H1 (cell line): Measurements from ENCODE around the gene PEPD. TPM values are rescaled to one million over a fixed set of nuclear protein-coding genes. Genes with fewer than 3 reads are reported as not detected.

Experiments used
- ATF2 ChIP-seq: IDR thresholded peaks from 2 replicates; pipeline ENCODE4 v1.6.1; 2012; ENCODE audit warnings: low read length, inconsistent platforms
- KDM4A ChIP-seq: IDR thresholded peaks from one replicate; pipeline ENCODE4 v1.7.1; 2012; ENCODE audit warnings: low read depth, mild to moderate bottlenecking, moderate library complexity, low read length, inconsistent platforms; ENCODE audit not compliant: severe bottlenecking
- YY1 ChIP-seq: IDR thresholded peaks from 2 replicates; pipeline ENCODE4 v1.6.1; 2011; ENCODE audit warnings: low read depth, mild to moderate bottlenecking, low read length
- polyA plus RNA-seq, 7 experiments: library from polyadenylated mRNA; depleted of rRNA in 3 of 7; stranded (reverse) in 5 of 7; unstranded in 2 of 7; fragments of >200 nt in 5 of 7; fragments of 200-250 nt in 2 of 7; gene quantifications; 1 replicate in 5 of 7; 2 replicates in 1 of 7; 4 replicates in 1 of 7; pipeline versions ENCODE4 v1.2.1 to v1.2.3, GENCODE V29; 2011 to 2013; ENCODE audit warnings: missing spikeins in 2 of 7, mixed read lengths in 2 of 7
- total RNA-seq: library from RNA; stranded (reverse); fragmentation: NEBNext Ultra II Directional; extraction: Animal tissue kit (Norgen Biotek cat#: 25700); gene quantifications from 2 replicates; pipeline ENCODE4 v1.2.1, GENCODE V29; 2021

PEPD gene
- total and polyA plus RNA-seq, 2 of the 8 experiments (the other 6 are each of a cell fraction or from before 2014, with no cell fraction given) = 84.1 to 178 TPM

GRCh38 chr19:33465834-33466233 lies 55.8 kb downstream of the PEPD start (continued):
- no peak for TF ChIP-seq ATF2
- no peak for TF ChIP-seq KDM4A
- no peak for TF ChIP-seq YY1
